Naive thymus-derived CD4-positive, alpha-beta T cell (primary cell): ENCODE data around the gene MYOZ1. TPM values are rescaled to one million over a fixed set of nuclear protein-coding genes. Genes with fewer than 3 reads are reported as not detected.
A peak's percentile ranks its signal among the peaks of the same experiment; 100 is the strongest.

ENCODE experiments used
- ATAC-seq: fragments of 150-1000 bp; cut with Tn5 transposase; 2 replicates; pipeline ENCODE4 v1.10.0; 2021; ENCODE audit warnings: mild to moderate bottlenecking, moderate library complexity
- CTCF ChIA-PET: fragments of 350-600 bp; sonication (Branson Sonifier 250); formaldehyde crosslinking; loops from one replicate; lab custom pipeline; 2021; ENCODE audit warnings: antibody characterized with exemption; lab: Charles Lee
- POLR2A ChIA-PET: fragments of 350-600 bp; sonication (Branson Sonifier 250); formaldehyde crosslinking; loops from one replicate; lab custom pipeline; 2021; ENCODE audit warnings: antibody characterized with exemption, inconsistent platforms; lab: Charles Lee
- DNase-seq, 9 donors: peaks; one replicate each; pipeline versions ENCODE4 v3.0.0 to v3.0.0-alpha.2; 2020 to 2022; ENCODE audit warnings: mixed read lengths in 1 of 9
- H3K27ac ChIP-seq: one replicate; pipeline ENCODE4 v1.7.0; 2013; ENCODE audit warnings: mild to moderate bottlenecking, low read depth, low read length, moderate library complexity
- H3K27me3 ChIP-seq, 2 donors: one replicate each; pipeline ENCODE4 v1.7.0; 2013; ENCODE audit warnings: low read length in 2 of 2, mild to moderate bottlenecking in 2 of 2, moderate library complexity in 2 of 2; ENCODE audit not compliant: control insufficient read depth in 2 of 2, insufficient read depth in 2 of 2
- H3K36me3 ChIP-seq, 3 experiments: 1 replicate in 2 of 3; 2 replicates in 1 of 3; pipeline ENCODE4 v1.7.0; 2013; ENCODE audit warnings: low read length in 3 of 3, mild to moderate bottlenecking in 3 of 3, moderate library complexity in 1 of 3; ENCODE audit not compliant: insufficient read depth in 3 of 3, control insufficient read depth in 2 of 3
- H3K4me1 ChIP-seq, 2 donors: one replicate each; pipeline ENCODE4 v1.7.0; 2013; ENCODE audit warnings: low read length in 2 of 2, mild to moderate bottlenecking in 2 of 2, moderate library complexity in 1 of 2; ENCODE audit not compliant: control insufficient read depth in 2 of 2, insufficient read depth in 2 of 2
- H3K4me3 ChIP-seq: 2 replicates; pipeline ENCODE4 v1.7.0; 2013; ENCODE audit warnings: mild to moderate bottlenecking, low read length
- H3K9me3 ChIP-seq, 3 experiments: 1 replicate in 2 of 3; 2 replicates in 1 of 3; pipeline ENCODE4 v1.7.0; 2013; ENCODE audit warnings: low read length in 3 of 3; ENCODE audit not compliant: control insufficient read depth in 2 of 3
- H3K27ac Mint-ChIP-seq, 9 donors: one replicate each; pipeline ENCODE4 v1.8.0; 2020 to 2022; ENCODE audit warnings: mixed read lengths in 9 of 9, mild to moderate bottlenecking in 8 of 9, moderate library complexity in 5 of 9, inconsistent platforms in 2 of 9
- H3K27me3 Mint-ChIP-seq, 5 donors: one replicate each; pipeline ENCODE4 v1.8.0; 2021 to 2022; ENCODE audit warnings: mixed read lengths in 5 of 5, mild to moderate bottlenecking in 1 of 5
- H3K36me3 Mint-ChIP-seq, 5 donors: one replicate each; pipeline ENCODE4 v1.8.0; 2020 to 2022; ENCODE audit warnings: mixed read lengths in 5 of 5, mild to moderate bottlenecking in 3 of 5, inconsistent platforms in 1 of 5
- H3K4me1 Mint-ChIP-seq, 7 donors: one replicate each; pipeline ENCODE4 v1.8.0; 2020 to 2022; ENCODE audit warnings: mixed read lengths in 7 of 7, mild to moderate bottlenecking in 3 of 7, inconsistent platforms in 1 of 7
- H3K4me3 Mint-ChIP-seq, 10 donors: one replicate each; pipeline ENCODE4 v1.8.0; 2020 to 2022; ENCODE audit warnings: mild to moderate bottlenecking in 10 of 10, mixed read lengths in 10 of 10, moderate library complexity in 6 of 10, inconsistent platforms in 2 of 10
- H3K9me3 Mint-ChIP-seq, 11 donors: one replicate each; pipeline ENCODE4 v1.8.0; 2020 to 2022; ENCODE audit warnings: mixed read lengths in 11 of 11, mild to moderate bottlenecking in 4 of 11, inconsistent platforms in 1 of 11, moderate library complexity in 1 of 11
- intact Hi-C, 2 donors: fragments of 100-400 bp; cut with micrococcal nuclease; formaldehyde crosslinking; loops; one replicate each; pipeline ENCODE4 v1.15.1; 2023
- polyA plus RNA-seq, 2 donors: library from polyadenylated mRNA; unstranded; fragments of 300-500 nt; fragmentation: Illumina TruSeq; gene quantifications; one replicate each; pipeline ENCODE4 v1.2.3, GENCODE V29; 2021
- total RNA-seq, 6 experiments: library from RNA in 5 of 6; stranded (reverse) in 5 of 6; gene quantifications; 1 replicate in 5 of 6; 2 replicates in 1 of 6; pipeline ENCODE4 v1.2.3 and lab custom pipeline; 2021 to 2026

Gene MYOZ1
- total and polyA plus RNA-seq, 7 experiments from 2014 or later: not detected

- DNase-seq (no peak), ATAC-seq (no peak)
- H3K36me3 ChIP-seq: no peaks in the 10 kb centered on the region
- Mint-ChIP-seq H3K4me1 (peaks cover 0 to 8% (median 0%) of the 10 kb centered on the region in 7 donors), H3K27me3 (no peaks in the 10 kb centered on the region), H3K27ac (no peak overlapping the region), H3K36me3 (no peaks in the 10 kb centered on the region), H3K9me3 (no peaks in the 10 kb centered on the region), H3K4me3 (no peak overlapping the region)
- no peaks in the 10 kb centered on the region for H3K27me3 ChIP-seq
- CTCF ChIA-PET: no interaction called here
- H3K9me3 ChIP-seq: no peaks in the 10 kb centered on the region
- intact Hi-C loops: no loop called here
- no peak overlapping the region for H3K4me3 ChIP-seq
- no peak overlapping the region for H3K27ac ChIP-seq
- H3K4me1 ChIP-seq: no peaks in the 10 kb centered on the region
- POLR2A ChIA-PET: no interaction called here
Measured at GRCh38 chr10:73655257-73655989, 14.1 kb upstream of the MYOZ1 start.

GRCh38 chr10:73653701-73654100 is 12.4 kb upstream of the MYOZ1 start:
- H3K27me3 ChIP-seq: no peaks in the 10 kb centered on the region
- Mint-ChIP-seq H3K9me3 (no peaks in the 10 kb centered on the region), H3K27ac (peak overlapping the region in 1 of 9 donors; percentile 86), H3K36me3 (no peaks in the 10 kb centered on the region), H3K4me1 (peaks cover 0 to 8% (median 0%) of the 10 kb centered on the region in 7 donors), H3K27me3 (peaks cover 0 to 9% (median 4%) of the 10 kb centered on the region in 5 donors), H3K4me3 (no peak overlapping the region)
- POLR2A ChIA-PET: interaction anchor here (0.6 kb wide), 1 partner anchor 398 kb away, joined by 4 read pairs; no protein-coding TSS in a partner anchor
- no peak overlapping the region for H3K4me3 ChIP-seq
- H3K9me3 ChIP-seq: no peaks in the 10 kb centered on the region
- H3K27ac ChIP-seq: no peak overlapping the region
- H3K4me1 ChIP-seq: no peaks in the 10 kb centered on the region
- DNase-seq (no peak), ATAC-seq (no peak)
- no peaks in the 10 kb centered on the region for H3K36me3 ChIP-seq
- intact Hi-C loops: no loop called here
- CTCF ChIA-PET: no interaction called here

DNA sequence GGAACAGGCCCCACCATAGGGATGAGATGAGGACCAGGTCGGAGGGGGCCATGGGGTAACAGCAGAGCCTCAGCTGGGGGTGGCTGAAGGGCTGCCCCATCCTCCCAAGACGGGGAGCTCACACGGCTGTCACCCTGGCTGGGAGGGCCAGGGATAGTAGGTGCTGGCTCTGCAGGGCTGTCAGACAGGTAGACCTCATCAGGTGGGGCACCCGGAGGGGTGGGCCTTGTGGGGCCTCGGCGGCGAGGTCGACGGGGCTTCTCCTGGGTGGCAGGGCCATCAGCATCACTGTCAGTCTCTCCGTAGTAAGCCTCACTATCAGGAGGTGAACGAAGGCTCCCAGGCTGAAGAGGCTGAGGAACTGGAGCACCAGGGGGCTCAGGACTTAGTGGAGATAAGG is 11.9 kb upstream of the MYOZ1 start:
- no peak for ATAC-seq
- no peak overlapping the region for H3K27ac Mint-ChIP-seq
- intact Hi-C loops: no loop called here

DNA sequence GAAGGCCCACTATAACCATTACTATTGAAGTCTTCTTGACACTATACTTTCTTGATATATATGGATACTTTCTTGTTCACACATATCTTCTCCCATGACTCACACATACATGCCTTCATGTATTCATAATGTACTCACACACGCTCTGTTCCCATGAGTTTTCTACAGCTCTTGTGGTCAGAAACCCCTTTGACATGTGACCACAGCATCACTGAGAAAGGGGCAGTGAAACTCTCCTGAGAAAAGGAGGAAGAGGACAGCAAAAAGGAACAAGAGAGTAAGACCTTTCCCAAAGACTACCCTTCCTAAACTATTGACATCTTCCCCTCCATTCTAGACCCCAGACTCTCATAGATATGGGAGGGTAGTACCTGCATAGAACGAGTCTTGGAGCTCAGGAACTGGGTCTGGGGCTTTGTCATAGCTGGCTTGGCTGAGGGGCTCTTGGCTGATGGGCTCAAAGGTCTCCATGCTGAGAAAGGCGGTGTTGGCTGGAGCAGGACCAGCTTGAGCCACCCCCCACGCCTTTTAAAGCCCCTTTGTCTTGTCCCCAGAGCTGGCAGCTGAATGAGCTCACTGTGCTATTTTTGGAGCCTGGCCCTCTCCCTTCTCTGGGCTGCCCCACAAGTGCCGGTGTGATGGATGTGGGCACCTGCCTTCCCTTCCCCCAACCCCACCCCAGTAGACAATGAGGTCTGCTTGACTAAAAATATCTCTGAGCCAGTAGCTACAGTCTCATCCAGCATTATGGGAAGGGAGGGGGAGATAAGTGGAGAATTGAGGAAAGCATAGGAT is 9.5 kb upstream of the MYOZ1 start:
- H3K27ac ChIP-seq: no peak overlapping the region
- H3K4me1 ChIP-seq: no peaks in the 10 kb centered on the region
- POLR2A ChIA-PET: no interaction called here
- no peaks in the 10 kb centered on the region for H3K9me3 ChIP-seq
- no peaks in the 10 kb centered on the region for H3K36me3 ChIP-seq
- CTCF ChIA-PET: interaction anchor here (1.3 kb wide), 1 partner anchor 121 kb away, joined by 5 read pairs; no protein-coding TSS in a partner anchor
- H3K4me3 Mint-ChIP-seq: no peak overlapping the region
- intact Hi-C loops: no loop called here
- no peak overlapping the region for H3K4me3 ChIP-seq
- no peaks in the 10 kb centered on the region for H3K27me3 ChIP-seq
- H3K4me1 Mint-ChIP-seq: peaks cover 0 to 8% (median 0%) of the 10 kb centered on the region in 7 donors
- peaks cover 0 to 14% (median 7%) of the 10 kb centered on the region in 5 donors for H3K27me3 Mint-ChIP-seq
- peaks cover 0 to 3% (median 0%) of the 10 kb centered on the region in 11 donors for H3K9me3 Mint-ChIP-seq
- no peak overlapping the region for H3K27ac Mint-ChIP-seq
- DNase-seq (no peak), ATAC-seq (peak; percentile 45)
- H3K36me3 Mint-ChIP-seq: no peaks in the 10 kb centered on the region

More for the DNA sequence above, 11.9 kb upstream of the MYOZ1 start:
- H3K4me3 Mint-ChIP-seq: no peak overlapping the region
- Histone ChIP-seq H3K27ac (no peak overlapping the region), H3K36me3 (no peaks in the 10 kb centered on the region), H3K4me3 (no peak overlapping the region), H3K4me1 (no peaks in the 10 kb centered on the region), H3K9me3 (no peaks in the 10 kb centered on the region), H3K27me3 (no peaks in the 10 kb centered on the region)
- peaks cover 0 to 9% (median 5%) of the 10 kb centered on the region in 5 donors for H3K27me3 Mint-ChIP-seq
- CTCF ChIA-PET: no interaction called here
- H3K36me3 Mint-ChIP-seq: no peaks in the 10 kb centered on the region
- H3K9me3 Mint-ChIP-seq: no peaks in the 10 kb centered on the region
- POLR2A ChIA-PET: no interaction called here
- DNase-seq: no peak
- peaks cover 0 to 8% (median 0%) of the 10 kb centered on the region in 7 donors for H3K4me1 Mint-ChIP-seq

GRCh38 chr10:73649876-73650536 is 8.7 kb upstream of the MYOZ1 start:
- Histone ChIP-seq H3K4me3 (no peak overlapping the region), H3K27me3 (no peaks in the 10 kb centered on the region), H3K27ac (no peak overlapping the region), H3K36me3 (no peaks in the 10 kb centered on the region), H3K9me3 (no peaks in the 10 kb centered on the region), H3K4me1 (no peaks in the 10 kb centered on the region)
- Mint-ChIP-seq H3K36me3 (no peaks in the 10 kb centered on the region), H3K4me1 (peaks cover 0 to 8% (median 0%) of the 10 kb centered on the region in 7 donors), H3K27ac (no peak overlapping the region), H3K27me3 (peaks cover 0 to 14% (median 7%) of the 10 kb centered on the region in 5 donors), H3K4me3 (peak overlapping the region in 2 of 10 donors; percentile 67 to 83), H3K9me3 (peaks cover 0 to 5% (median 0%) of the 10 kb centered on the region in 11 donors)
- POLR2A ChIA-PET: no interaction called here
- DNase-seq: no peak
- ATAC-seq: no peak
- CTCF ChIA-PET: interaction anchor here (1.3 kb wide), 1 partner anchor 120 kb away, joined by 5 read pairs; no protein-coding TSS in a partner anchor
- intact Hi-C loops: no loop called here

- no peak for ATAC-seq
- CTCF ChIA-PET: interaction anchor here (0.6 to 1.3 kb wide), 2 partner anchors 118 to 120 kb away, joined by 3 to 6 read pairs; no protein-coding TSS in a partner anchor
- Mint-ChIP-seq H3K4me3 (peak overlapping the region in 9 of 10 donors; percentile 4 to 83 (median 33)), H3K27ac (no peak overlapping the region), H3K27me3 (peaks cover 0 to 14% (median 7%) of the 10 kb centered on the region in 5 donors), H3K36me3 (no peaks in the 10 kb centered on the region), H3K4me1 (peaks cover 0 to 11% (median 4%) of the 10 kb centered on the region in 7 donors), H3K9me3 (peaks cover 0 to 5% (median 0%) of the 10 kb centered on the region in 11 donors)
- no peaks in the 10 kb centered on the region for H3K36me3 ChIP-seq
- no peaks in the 10 kb centered on the region for H3K9me3 ChIP-seq
- no peaks in the 10 kb centered on the region for H3K27me3 ChIP-seq
- DNase-seq: no peak
- no peak overlapping the region for H3K27ac ChIP-seq
- POLR2A ChIA-PET: no interaction called here
- no peaks in the 10 kb centered on the region for H3K4me1 ChIP-seq
- intact Hi-C loops: no loop called here
- H3K4me3 ChIP-seq: no peak overlapping the region
Measured at GRCh38 chr10:73648975-73649829, 7.9 kb upstream of the MYOZ1 start.
